ENCODE data around the gene THBS4.

THBS4 gene

DNA sequence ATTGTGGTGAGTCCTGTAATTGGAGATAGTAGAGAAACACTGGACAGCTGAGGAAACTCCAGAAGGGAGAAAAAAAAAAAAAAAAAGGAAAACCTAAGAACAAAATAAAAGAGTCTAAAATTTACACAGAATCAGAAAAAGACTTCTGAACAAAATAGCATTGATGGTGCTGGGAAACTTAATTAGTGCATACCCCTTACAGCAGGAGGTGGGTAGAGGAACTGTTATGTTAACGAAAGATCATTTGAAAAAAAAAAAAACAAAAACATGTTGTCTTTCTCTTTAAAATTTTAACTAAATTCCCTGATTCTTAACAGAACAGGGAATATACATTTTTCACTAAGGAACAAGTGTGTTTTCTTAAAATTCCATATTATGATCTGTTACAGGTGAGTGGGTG is 32.5 kb upstream of the THBS4 start:
- no peaks in the 10 kb centered on the region for H3K27me3 ChIP-seq (ENCODE audit: insufficient read depth, insufficient read length)
- no peak for DNase-seq (ENCODE audit: low read depth, low spot score)
- TF ChIP-seq SUZ12 (IDR thresholded peaks at IDR 0.05; ENCODE audit: extremely low read depth, insufficient read depth, insufficient read length) (no peak), ZNF274 (IDR thresholded peaks at IDR 0.05; ENCODE audit: low read depth, low read length) (no peak), YY1 (IDR thresholded peaks at IDR 0.05; ENCODE audit: insufficient read depth, insufficient read length) (no peak)
- H3K4me1 ChIP-seq (ENCODE audit: insufficient read depth, insufficient read length): no peaks in the 10 kb centered on the region
- H3K36me3 ChIP-seq (ENCODE audit: insufficient read depth, insufficient read length, low read length): peaks cover 11% of the 10 kb centered on the region
- no peaks in the 10 kb centered on the region for H3K9me3 ChIP-seq (ENCODE audit: insufficient read depth, low read length)
- H3K4me3 ChIP-seq (ENCODE audit: insufficient read length, low read depth): no peak overlapping the region
- H3K9ac ChIP-seq (ENCODE audit: insufficient read length, low read depth): no peak overlapping the region

DNA sequence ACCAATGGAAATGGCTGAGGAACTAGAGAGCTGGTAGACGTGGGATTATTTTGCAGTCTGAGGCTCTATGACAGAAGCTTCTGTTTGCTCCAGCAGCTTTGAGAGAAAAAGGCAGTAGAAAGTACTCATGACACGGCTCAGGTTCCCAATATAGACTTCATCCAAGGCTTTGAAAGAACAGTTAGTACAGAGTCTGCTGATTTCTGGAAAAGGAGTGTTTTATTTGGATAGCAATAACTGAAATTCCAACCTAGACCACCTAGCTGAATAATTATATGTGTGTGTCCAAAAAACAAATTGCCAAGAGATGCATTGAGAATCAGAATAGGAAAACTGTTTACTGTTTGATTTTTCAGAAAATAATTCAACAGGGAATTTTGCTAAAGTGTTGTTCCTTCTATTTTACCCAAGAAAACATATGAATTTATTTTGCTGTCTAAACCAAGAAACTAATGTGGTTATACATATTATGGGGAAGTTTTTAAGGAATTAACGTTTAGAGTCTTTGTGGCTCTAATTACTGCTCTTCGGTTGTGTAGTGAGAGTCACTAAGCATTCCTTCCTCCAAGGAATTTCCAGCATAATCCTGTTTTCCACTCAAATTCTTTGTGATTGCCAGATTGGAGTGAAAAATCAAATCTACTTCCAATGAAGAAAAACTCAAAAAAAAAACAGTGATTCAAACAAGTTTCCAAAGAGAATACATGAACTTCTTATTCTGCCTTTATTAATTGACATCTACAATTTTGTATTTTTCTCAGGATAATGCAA is 26.0 kb upstream of the THBS4 start:
- Histone ChIP-seq H3K4me3 (ENCODE audit: insufficient read length, low read depth) (no peak overlapping the region), H3K9ac (ENCODE audit: insufficient read length, low read depth) (no peak overlapping the region), H3K27me3 (ENCODE audit: insufficient read depth, insufficient read length) (no peaks in the 10 kb centered on the region), H3K4me1 (ENCODE audit: insufficient read depth, insufficient read length) (no peaks in the 10 kb centered on the region), H3K9me3 (ENCODE audit: insufficient read depth, low read length) (no peaks in the 10 kb centered on the region), H3K36me3 (ENCODE audit: insufficient read depth, insufficient read length, low read length) (peaks cover 1% of the 10 kb centered on the region)
- DNase-seq (ENCODE audit: low read depth, low spot score): no peak
- no peak for TF ChIP-seq ZNF274 (IDR thresholded peaks at IDR 0.05; ENCODE audit: low read depth, low read length)
- TF ChIP-seq YY1 (IDR thresholded peaks at IDR 0.05; ENCODE audit: insufficient read depth, insufficient read length): no peak
- no peak for TF ChIP-seq SUZ12 (IDR thresholded peaks at IDR 0.05; ENCODE audit: extremely low read depth, insufficient read depth, insufficient read length)

DNA sequence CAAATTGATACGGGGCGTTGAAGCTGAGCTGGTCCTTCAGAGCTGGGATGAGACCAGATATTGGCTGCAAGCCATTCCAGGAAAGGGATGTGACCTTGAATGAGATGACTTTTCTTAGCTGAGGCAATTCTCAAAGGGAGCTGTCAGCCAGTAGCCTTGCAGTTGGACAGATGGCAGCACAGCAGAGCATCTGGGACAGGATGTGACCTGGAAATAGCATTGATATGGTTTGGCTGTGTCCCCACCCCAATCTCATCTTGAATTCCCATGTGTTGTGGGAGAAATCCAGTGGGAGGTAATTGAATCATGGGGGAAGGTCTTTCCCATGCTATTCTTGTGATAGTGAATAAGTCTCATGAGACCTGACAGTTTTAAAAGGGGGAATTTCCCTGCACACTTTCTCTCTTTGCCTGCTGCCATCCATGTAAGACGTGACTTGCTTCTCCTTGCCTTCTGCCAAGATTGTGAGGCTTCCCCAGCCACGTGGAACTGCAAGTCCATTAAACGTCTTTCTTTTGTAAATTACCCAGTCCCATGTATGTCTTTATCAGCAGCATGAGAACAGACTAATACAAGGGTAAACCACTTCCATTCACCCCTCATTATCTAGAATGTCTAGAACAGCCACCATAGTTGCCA is 24.3 kb upstream of the THBS4 start:
- DNase-seq (ENCODE audit: low read depth, low spot score): no peak
- H3K27me3 ChIP-seq (ENCODE audit: insufficient read depth, insufficient read length): no peaks in the 10 kb centered on the region
- H3K36me3 ChIP-seq (ENCODE audit: insufficient read depth, insufficient read length, low read length): no peaks in the 10 kb centered on the region
- TF ChIP-seq ZNF274 (IDR thresholded peaks at IDR 0.05; ENCODE audit: low read depth, low read length) (no peak), YY1 (IDR thresholded peaks at IDR 0.05; ENCODE audit: insufficient read depth, insufficient read length) (no peak), SUZ12 (IDR thresholded peaks at IDR 0.05; ENCODE audit: extremely low read depth, insufficient read depth, insufficient read length) (no peak)
- no peak overlapping the region for H3K9ac ChIP-seq (ENCODE audit: insufficient read length, low read depth)
- H3K4me3 ChIP-seq (ENCODE audit: insufficient read length, low read depth): no peak overlapping the region
- no peaks in the 10 kb centered on the region for H3K4me1 ChIP-seq (ENCODE audit: insufficient read depth, insufficient read length)
- no peaks in the 10 kb centered on the region for H3K9me3 ChIP-seq (ENCODE audit: insufficient read depth, low read length)

DNA sequence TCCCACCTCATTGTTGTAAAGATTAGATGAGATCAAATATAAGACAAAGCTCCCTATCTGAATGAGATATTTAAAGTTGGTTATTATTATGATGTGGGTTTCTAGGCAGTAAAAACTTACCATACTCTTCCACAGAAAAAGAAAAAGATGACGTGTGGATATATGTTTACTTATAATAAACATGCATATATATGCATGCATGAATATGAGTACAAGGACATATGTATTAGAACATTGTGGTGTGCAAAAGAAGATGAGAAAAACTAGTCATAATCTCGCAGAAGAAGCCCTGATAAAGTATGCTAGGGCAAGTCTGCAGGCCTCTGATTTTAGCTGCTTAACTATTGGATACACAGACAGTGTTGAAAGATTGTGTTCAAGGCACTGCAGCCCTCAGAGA is 10.1 kb upstream of the THBS4 start:
- DNase-seq (ENCODE audit: low read depth, low spot score): no peak
- Histone ChIP-seq H3K9me3 (ENCODE audit: insufficient read depth, low read length) (no peaks in the 10 kb centered on the region), H3K4me1 (ENCODE audit: insufficient read depth, insufficient read length) (no peaks in the 10 kb centered on the region), H3K36me3 (ENCODE audit: insufficient read depth, insufficient read length, low read length) (no peaks in the 10 kb centered on the region), H3K27me3 (ENCODE audit: insufficient read depth, insufficient read length) (no peaks in the 10 kb centered on the region), H3K9ac (ENCODE audit: insufficient read length, low read depth) (no peak overlapping the region), H3K4me3 (ENCODE audit: insufficient read length, low read depth) (no peak overlapping the region)
- TF ChIP-seq YY1 (IDR thresholded peaks at IDR 0.05; ENCODE audit: insufficient read depth, insufficient read length) (no peak), ZNF274 (IDR thresholded peaks at IDR 0.05; ENCODE audit: low read depth, low read length) (no peak), SUZ12 (IDR thresholded peaks at IDR 0.05; ENCODE audit: extremely low read depth, insufficient read depth, insufficient read length) (no peak)

DNA sequence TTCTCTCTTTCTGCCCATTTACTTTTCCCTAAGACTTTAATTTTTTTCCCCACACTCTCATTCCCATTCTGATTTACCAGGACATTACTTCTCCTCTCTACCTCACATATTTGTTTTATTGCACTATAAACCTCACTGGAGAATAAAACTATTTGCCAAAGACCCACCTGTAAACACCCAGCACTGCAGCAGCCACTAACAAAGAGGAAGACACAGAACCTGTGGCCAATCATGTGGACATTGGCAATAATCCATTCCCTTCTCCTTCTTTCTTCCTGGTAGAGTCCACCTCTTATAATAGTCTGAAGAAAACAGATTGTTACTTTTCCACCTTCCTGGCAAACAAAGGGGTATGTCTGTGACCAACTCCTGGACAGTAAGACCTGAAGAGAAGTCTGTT is 8.3 kb upstream of the THBS4 start:
- Histone ChIP-seq H3K36me3 (ENCODE audit: insufficient read depth, insufficient read length, low read length) (no peaks in the 10 kb centered on the region), H3K4me3 (ENCODE audit: insufficient read length, low read depth) (no peak overlapping the region), H3K27me3 (ENCODE audit: insufficient read depth, insufficient read length) (no peaks in the 10 kb centered on the region), H3K9ac (ENCODE audit: insufficient read length, low read depth) (no peak overlapping the region), H3K9me3 (ENCODE audit: insufficient read depth, low read length) (no peaks in the 10 kb centered on the region), H3K4me1 (ENCODE audit: insufficient read depth, insufficient read length) (no peaks in the 10 kb centered on the region)
- TF ChIP-seq ZNF274 (IDR thresholded peaks at IDR 0.05; ENCODE audit: low read depth, low read length): no peak
- no peak for TF ChIP-seq SUZ12 (IDR thresholded peaks at IDR 0.05; ENCODE audit: extremely low read depth, insufficient read depth, insufficient read length)
- no peak for TF ChIP-seq YY1 (IDR thresholded peaks at IDR 0.05; ENCODE audit: insufficient read depth, insufficient read length)
- DNase-seq (ENCODE audit: low read depth, low spot score): no peak

DNA sequence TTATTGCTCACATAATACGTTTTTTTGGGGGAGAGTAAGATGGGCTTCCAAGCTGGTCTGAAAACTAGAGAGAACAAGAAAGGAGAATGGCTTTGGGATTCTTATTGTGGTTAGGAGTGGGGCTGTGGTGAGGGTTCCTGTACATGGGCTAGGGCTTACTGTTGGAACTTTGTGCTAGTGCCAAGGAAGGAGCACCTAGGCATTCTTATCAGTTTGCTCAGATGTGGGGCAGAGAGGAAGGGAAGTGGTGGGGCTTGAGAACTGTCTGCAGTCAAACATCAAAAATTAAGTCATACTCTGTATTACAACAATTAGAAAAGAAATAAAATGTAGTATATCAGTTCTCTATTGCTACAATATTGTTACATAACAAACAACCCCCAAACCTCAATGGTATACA is 4.0 kb upstream of the THBS4 start:
- no peak overlapping the region for H3K9ac ChIP-seq (ENCODE audit: insufficient read length, low read depth)
- H3K4me3 ChIP-seq (ENCODE audit: insufficient read length, low read depth): no peak overlapping the region
- DNase-seq (ENCODE audit: low read depth, low spot score): no peak
- H3K4me1 ChIP-seq (ENCODE audit: insufficient read depth, insufficient read length): no peaks in the 10 kb centered on the region
- peaks cover 35% of the 10 kb centered on the region for H3K27me3 ChIP-seq (ENCODE audit: insufficient read depth, insufficient read length)
- H3K36me3 ChIP-seq (ENCODE audit: insufficient read depth, insufficient read length, low read length): no peaks in the 10 kb centered on the region
- TF ChIP-seq ZNF274 (IDR thresholded peaks at IDR 0.05; ENCODE audit: low read depth, low read length) (no peak), SUZ12 (IDR thresholded peaks at IDR 0.05; ENCODE audit: extremely low read depth, insufficient read depth, insufficient read length) (no peak), YY1 (IDR thresholded peaks at IDR 0.05; ENCODE audit: insufficient read depth, insufficient read length) (no peak)
- no peaks in the 10 kb centered on the region for H3K9me3 ChIP-seq (ENCODE audit: insufficient read depth, low read length)

DNA sequence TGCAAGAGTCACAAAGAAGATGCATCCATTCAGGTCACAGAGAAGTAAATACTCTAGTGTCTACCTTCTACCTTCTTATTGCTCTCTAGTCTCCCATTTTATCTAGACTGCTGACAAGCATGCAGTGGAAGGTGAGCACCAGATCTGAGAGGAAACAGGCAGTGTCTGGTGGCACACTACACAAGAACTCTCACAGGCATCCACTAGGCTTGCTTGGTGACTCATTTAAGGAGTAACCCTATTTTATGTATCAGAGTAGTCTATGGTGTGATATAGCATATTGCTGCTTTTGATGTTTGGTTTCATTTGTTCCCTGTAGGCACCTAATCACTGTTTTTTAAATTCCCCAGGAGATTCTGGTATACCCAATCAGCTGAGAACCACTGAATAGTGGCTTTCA is 1.6 kb upstream of the THBS4 start:
- DNase-seq (ENCODE audit: low read depth, low spot score): no peak
- H3K36me3 ChIP-seq (ENCODE audit: insufficient read depth, insufficient read length, low read length): no peaks in the 10 kb centered on the region
- H3K9ac ChIP-seq (ENCODE audit: insufficient read length, low read depth): no peak overlapping the region
- H3K4me1 ChIP-seq (ENCODE audit: insufficient read depth, insufficient read length): no peaks in the 10 kb centered on the region
- H3K4me3 ChIP-seq (ENCODE audit: insufficient read length, low read depth): no peak overlapping the region
- TF ChIP-seq SUZ12 (IDR thresholded peaks at IDR 0.05; ENCODE audit: extremely low read depth, insufficient read depth, insufficient read length) (no peak), YY1 (IDR thresholded peaks at IDR 0.05; ENCODE audit: insufficient read depth, insufficient read length) (no peak), ZNF274 (IDR thresholded peaks at IDR 0.05; ENCODE audit: low read depth, low read length) (no peak)
- H3K27me3 ChIP-seq (ENCODE audit: insufficient read depth, insufficient read length): peaks cover 50% of the 10 kb centered on the region
- no peaks in the 10 kb centered on the region for H3K9me3 ChIP-seq (ENCODE audit: insufficient read depth, low read length)

Measured in NT2/D1 (cell line).